ENCODE data around the gene MPPED2.

DNA sequence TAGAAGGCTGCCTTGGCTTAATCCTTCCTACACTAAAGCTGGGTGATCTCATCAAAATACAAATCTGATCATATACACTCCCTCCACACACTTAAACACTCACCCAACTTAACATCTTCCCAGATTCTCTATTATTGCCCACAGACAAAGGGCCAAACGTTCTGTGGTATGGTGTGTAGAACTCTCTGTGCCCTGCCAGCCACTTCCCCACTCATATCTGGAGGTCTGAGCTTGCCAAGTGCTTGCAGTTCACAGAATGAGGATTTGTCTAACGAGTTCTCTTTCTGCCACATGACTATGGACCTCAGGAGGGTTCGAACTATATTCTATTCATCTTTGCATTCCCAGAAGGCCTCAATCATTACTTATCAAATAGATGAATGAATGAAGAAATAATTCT lies 77.6 kb downstream of the MPPED2 start:
- TF ChIP-seq, protein P1, sequence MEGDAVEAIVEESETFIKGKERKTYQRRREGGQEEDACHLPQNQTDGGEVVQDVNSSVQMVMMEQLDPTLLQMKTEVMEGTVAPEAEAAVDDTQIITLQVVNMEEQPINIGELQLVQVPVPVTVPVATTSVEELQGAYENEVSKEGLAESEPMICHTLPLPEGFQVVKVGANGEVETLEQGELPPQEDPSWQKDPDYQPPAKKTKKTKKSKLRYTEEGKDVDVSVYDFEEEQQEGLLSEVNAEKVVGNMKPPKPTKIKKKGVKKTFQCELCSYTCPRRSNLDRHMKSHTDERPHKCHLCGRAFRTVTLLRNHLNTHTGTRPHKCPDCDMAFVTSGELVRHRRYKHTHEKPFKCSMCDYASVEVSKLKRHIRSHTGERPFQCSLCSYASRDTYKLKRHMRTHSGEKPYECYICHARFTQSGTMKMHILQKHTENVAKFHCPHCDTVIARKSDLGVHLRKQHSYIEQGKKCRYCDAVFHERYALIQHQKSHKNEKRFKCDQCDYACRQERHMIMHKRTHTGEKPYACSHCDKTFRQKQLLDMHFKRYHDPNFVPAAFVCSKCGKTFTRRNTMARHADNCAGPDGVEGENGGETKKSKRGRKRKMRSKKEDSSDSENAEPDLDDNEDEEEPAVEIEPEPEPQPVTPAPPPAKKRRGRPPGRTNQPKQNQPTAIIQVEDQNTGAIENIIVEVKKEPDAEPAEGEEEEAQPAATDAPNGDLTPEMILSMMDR (IDR thresholded peaks at IDR 0.05; ENCODE audit: poor library complexity): no peak
- no peak for TF ChIP-seq EZH2 (IDR thresholded peaks at IDR 0.05; ENCODE audit: borderline replicate concordance)

Data from hepatocyte (in vitro differentiated cells).